Left lung (tissue), 10 donors: ENCODE data around the gene CA10. TPM values are rescaled to one million over a fixed set of nuclear protein-coding genes. Genes with fewer than 3 reads are reported as not detected.

ENCODE experiments used
- ATAC-seq: fragments of 200-7000 bp; cut with Tn5 transposase; one replicate; pipeline ENCODE4 v1.9.1; 2020; ENCODE audit warnings: moderate library complexity
- DNase-seq, 4 donors: peaks; one replicate each; pipeline ENCODE4 v3.0.0-alpha.2; 2013 to 2020
- H3K27ac ChIP-seq, 2 donors: fragments of 200-600 bp; sonication (generic) in 1 of 2; one replicate each; pipeline versions ENCODE4 v1.5.0 to v1.8.0; 2020 to 2021
- H3K27me3 ChIP-seq, 2 donors: fragments of 200-600 bp; sonication (generic) in 1 of 2; one replicate each; pipeline versions ENCODE4 v1.5.0 to v1.8.0; 2020 to 2021
- H3K36me3 ChIP-seq, 2 donors: fragments of 200-600 bp; sonication (generic) in 1 of 2; one replicate each; pipeline versions ENCODE4 v1.5.0 to v1.8.0; 2020 to 2021
- H3K4me1 ChIP-seq, 2 donors: fragments of 200-600 bp; one replicate each; pipeline ENCODE4 v1.8.0; 2021
- H3K4me3 ChIP-seq, 2 donors: fragments of 200-600 bp; sonication (generic) in 1 of 2; one replicate each; pipeline versions ENCODE4 v1.5.0 to v1.8.0; 2020 to 2021; ENCODE audit warnings: mild to moderate bottlenecking in 1 of 2
- H3K9me3 ChIP-seq, 2 donors: fragments of 200-600 bp; sonication (generic) in 1 of 2; one replicate each; pipeline versions ENCODE4 v1.5.0 to v1.8.0; 2020 to 2021
- intact Hi-C, 2 donors: fragments of 100-400 bp; cut with DNase I; formaldehyde crosslinking; loops; one replicate each; pipeline versions ENCODE4 v1.11.2 to v1.14.2; 2022
- polyA plus RNA-seq, 6 donors: library from polyadenylated mRNA; unstranded; fragments of 120-200 nt; gene quantifications; one replicate each; pipeline ENCODE4 v1.2.1, GENCODE V29; 2013; ENCODE audit not compliant: insufficient read length in 6 of 6
- total RNA-seq, 2 donors: library from RNA; stranded (reverse); fragmentation: NEBNext Ultra II Directional; extraction: Animal tissue kit (Norgen Biotek cat#: 25700); gene quantifications; one replicate each; pipeline ENCODE4 v1.2.1, GENCODE V29; 2021
- TF ChIP-seq, protein P1 (sequence below), 2 donors: fragments of 200-600 bp; sonication (generic) in 1 of 2; IDR thresholded peaks; one replicate each; pipeline versions ENCODE4 v1.5.0 to v1.8.0; 2021; ENCODE audit warnings: antibody characterized with exemption in 2 of 2
- donor health status: DM: no; HTN: yes; CAD: no.
- donor health status: DM: no; HTN: no; CAD: no.

The CA10 gene
- total and polyA plus RNA-seq, 8 donors: 0.06 to 0.31 TPM; not detected in 6

GRCh38 chr17:51778842-51779241, 379.7 kb downstream of the CA10 start:
- Histone ChIP-seq H3K27me3 (no peaks in the 10 kb centered on the region), H3K9me3 (no peaks in the 10 kb centered on the region), H3K4me1 (no peaks in the 10 kb centered on the region), H3K36me3 (no peaks in the 10 kb centered on the region), H3K4me3 (no peak overlapping the region), H3K27ac (no peak overlapping the region)
- ATAC-seq (no peak), DNase-seq (no peak)
- TF ChIP-seq, protein P1, sequence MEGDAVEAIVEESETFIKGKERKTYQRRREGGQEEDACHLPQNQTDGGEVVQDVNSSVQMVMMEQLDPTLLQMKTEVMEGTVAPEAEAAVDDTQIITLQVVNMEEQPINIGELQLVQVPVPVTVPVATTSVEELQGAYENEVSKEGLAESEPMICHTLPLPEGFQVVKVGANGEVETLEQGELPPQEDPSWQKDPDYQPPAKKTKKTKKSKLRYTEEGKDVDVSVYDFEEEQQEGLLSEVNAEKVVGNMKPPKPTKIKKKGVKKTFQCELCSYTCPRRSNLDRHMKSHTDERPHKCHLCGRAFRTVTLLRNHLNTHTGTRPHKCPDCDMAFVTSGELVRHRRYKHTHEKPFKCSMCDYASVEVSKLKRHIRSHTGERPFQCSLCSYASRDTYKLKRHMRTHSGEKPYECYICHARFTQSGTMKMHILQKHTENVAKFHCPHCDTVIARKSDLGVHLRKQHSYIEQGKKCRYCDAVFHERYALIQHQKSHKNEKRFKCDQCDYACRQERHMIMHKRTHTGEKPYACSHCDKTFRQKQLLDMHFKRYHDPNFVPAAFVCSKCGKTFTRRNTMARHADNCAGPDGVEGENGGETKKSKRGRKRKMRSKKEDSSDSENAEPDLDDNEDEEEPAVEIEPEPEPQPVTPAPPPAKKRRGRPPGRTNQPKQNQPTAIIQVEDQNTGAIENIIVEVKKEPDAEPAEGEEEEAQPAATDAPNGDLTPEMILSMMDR (IDR thresholded peaks at IDR 0.05): no peak
- intact Hi-C loops: no loop called here

- H3K27me3 ChIP-seq: peaks cover 0 to 2% of the 10 kb centered on the region in 2 donors
- intact Hi-C loops: no loop called here
- H3K9me3 ChIP-seq: no peaks in the 10 kb centered on the region
- H3K36me3 ChIP-seq: no peaks in the 10 kb centered on the region
- H3K27ac ChIP-seq: no peak overlapping the region
- no peak for ATAC-seq
- no peaks in the 10 kb centered on the region for H3K4me1 ChIP-seq
- TF ChIP-seq, protein P1 (IDR thresholded peaks at IDR 0.05): no peak
- no peak overlapping the region for H3K4me3 ChIP-seq
- no peak for DNase-seq
Measured at GRCh38 chr17:51770027-51770759, 388.3 kb downstream of the CA10 start.

GRCh38 chr17:51769231-51769630, 389.3 kb downstream of the CA10 start:
- DNase-seq (no peak), ATAC-seq (no peak)
- H3K27me3 ChIP-seq: peaks cover 0 to 6% of the 10 kb centered on the region in 2 donors
- H3K4me1 ChIP-seq: no peaks in the 10 kb centered on the region
- TF ChIP-seq, protein P1 (IDR thresholded peaks at IDR 0.05): no peak
- intact Hi-C loops: loop anchor here in 1 of 2 donors (10.0 kb wide), 1 partner anchor 336 kb away; no protein-coding TSS in a partner anchor
- no peaks in the 10 kb centered on the region for H3K36me3 ChIP-seq
- no peak overlapping the region for H3K27ac ChIP-seq
- no peaks in the 10 kb centered on the region for H3K9me3 ChIP-seq
- no peak overlapping the region for H3K4me3 ChIP-seq

- ATAC-seq: no peak
- Histone ChIP-seq H3K9me3 (no peaks in the 10 kb centered on the region), H3K4me1 (no peaks in the 10 kb centered on the region)
Measured at GRCh38 chr17:51768706-51769105, 389.8 kb downstream of the CA10 start.

GRCh38 chr17:51767287-51767686, 391.2 kb downstream of the CA10 start:
- Histone ChIP-seq H3K27me3 (peaks cover 0 to 19% of the 10 kb centered on the region in 2 donors), H3K4me3 (no peak overlapping the region), H3K4me1 (no peaks in the 10 kb centered on the region), H3K9me3 (no peaks in the 10 kb centered on the region), H3K27ac (no peak overlapping the region), H3K36me3 (no peaks in the 10 kb centered on the region)
- TF ChIP-seq, protein P1 (IDR thresholded peaks at IDR 0.05): no peak
- no peak for ATAC-seq
- intact Hi-C loops: loop anchor here in 1 of 2 donors (10.0 kb wide), 1 partner anchor 338 kb away; no protein-coding TSS in a partner anchor
- no peak for DNase-seq

More at GRCh38 chr17:51768706-51769105, 389.8 kb downstream of the CA10 start:
- Histone ChIP-seq H3K36me3 (no peaks in the 10 kb centered on the region), H3K27ac (no peak overlapping the region), H3K4me3 (no peak overlapping the region), H3K27me3 (peaks cover 0 to 6% of the 10 kb centered on the region in 2 donors)
- TF ChIP-seq, protein P1 (IDR thresholded peaks at IDR 0.05): no peak
- intact Hi-C loops: loop anchor here in 1 of 2 donors (10.0 kb wide), 1 partner anchor 336 kb away; no protein-coding TSS in a partner anchor
- DNase-seq: no peak
